Raji (cell line): ENCODE measurements around the gene SMC6.

Experiments used
- POLR2A ChIP-seq: IDR thresholded peaks from 2 replicates; pipeline ENCODE4 v1.6.1; 2011; ENCODE audit warnings: low read depth, low read length, control low read depth; ENCODE audit not compliant: insufficient read depth

Gene SMC6

DNA sequence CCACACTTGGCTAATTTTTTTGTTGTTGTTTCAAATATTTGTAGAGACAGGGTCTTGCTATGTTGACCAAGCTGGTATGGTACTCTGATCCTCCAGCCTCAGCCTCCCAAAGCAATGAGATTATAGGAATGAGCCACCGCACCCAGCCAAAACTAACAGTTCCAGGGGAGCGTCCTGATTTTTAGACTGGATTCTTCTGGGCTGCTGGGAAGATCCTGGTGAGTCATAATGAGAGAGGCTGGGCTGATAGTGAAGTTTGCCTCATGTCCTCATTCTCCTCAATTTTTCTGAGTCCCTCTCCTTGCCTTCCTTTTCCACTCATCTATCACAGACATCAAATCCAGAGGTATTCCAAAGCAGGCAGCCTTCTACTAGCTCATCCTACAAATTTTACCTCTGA lies 131.8 kb downstream of the SMC6 start:
- no peak for TF ChIP-seq POLR2A

DNA sequence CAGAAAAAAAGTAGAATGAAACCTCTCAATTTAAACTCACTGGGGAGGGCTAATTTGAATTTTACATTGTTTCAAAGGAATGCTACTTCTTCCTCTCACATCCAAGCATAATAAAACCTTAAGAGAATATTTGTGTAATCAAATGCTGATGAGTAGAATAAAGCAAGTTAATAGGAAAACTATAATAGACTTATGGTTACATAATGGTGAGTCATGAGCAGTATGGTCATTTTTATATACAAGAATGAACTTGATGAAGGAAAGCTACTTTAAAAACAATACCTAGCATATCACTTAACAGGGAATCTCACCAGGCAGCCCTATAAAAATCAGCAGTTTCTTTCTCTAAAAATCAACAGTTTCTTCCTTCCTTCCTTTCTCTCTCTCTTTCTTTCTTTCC lies 132.8 kb downstream of the SMC6 start:
- TF ChIP-seq POLR2A: no peak

DNA sequence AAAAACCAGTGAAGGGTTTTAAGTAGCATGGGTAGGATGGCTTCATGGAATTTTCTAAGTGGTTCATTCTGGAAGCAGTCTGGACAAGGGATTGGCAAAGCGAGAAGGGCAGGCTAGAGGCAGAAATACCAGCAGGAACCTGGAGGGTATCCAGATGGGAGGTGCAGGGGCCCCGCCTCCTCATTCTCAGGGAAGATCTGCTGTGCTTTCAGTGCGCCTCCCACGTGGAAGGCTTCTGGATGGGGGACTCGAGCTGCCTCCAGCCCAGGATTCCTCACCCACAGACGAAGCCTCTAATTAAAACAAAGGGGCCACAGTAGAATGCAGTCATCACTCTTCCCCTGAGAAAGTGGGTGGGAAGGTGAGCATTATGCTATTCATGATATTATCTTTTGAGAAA lies 133.3 kb downstream of the SMC6 start:
- no peak for TF ChIP-seq POLR2A

DNA sequence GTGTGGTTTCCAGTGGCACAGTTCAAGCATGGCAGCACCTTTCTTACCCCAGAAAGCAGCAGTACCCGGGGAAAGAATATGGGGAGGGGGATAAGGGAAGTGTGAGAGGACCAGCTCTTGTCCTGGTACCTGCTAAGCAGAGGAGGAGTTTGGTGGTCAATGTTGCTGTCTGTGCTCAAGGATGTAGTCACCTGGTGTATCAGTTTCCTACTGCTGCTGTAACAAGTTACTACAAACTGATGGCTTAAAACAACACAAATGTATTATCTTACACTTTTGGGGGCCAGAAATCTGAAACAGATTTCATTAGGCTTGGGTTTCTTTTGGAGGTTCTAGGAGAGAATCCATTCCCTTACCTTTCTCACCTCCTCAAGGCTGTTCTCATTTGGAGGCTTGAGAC lies 135.7 kb downstream of the SMC6 start:
- TF ChIP-seq POLR2A: no peak

DNA sequence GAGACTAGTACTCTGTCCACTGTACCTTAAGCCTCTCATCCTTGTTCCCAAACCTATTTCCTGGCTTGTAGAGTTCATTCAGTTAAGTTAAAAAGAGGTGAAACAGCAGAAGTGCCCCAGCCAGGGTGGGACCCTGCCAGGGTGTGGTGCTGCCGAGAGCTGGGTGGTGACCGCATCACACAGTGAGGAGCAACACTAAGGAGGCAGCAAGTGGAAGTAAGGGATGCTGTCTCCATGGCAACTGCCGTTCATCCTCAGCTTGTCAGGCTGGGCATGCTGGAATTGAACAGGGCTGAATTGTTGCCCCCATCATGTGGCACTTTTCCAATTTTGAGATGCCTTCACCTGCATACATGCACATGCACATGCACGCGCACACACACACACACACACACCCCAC lies 136.1 kb downstream of the SMC6 start:
- no peak for TF ChIP-seq POLR2A

DNA sequence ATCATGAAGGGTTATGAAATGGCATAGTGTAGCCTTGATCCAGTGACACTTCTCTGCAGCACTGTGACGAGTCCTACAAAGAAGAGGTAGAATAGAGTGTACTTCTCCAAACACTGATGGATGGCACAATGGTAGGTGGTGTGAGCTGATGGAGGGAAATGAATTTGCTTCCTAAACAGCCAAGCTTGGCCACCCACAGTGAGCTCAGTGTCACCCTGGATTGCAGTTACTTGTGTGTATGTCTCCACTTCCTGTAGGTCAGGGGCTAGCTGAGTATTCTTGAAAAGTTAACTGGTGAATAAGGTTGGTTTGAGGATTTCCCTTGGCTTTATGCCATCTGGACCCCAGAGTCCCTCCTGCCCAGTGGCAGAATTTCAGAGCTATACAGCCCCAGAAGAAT lies 137.2 kb downstream of the SMC6 start:
- TF ChIP-seq POLR2A: no peak

DNA sequence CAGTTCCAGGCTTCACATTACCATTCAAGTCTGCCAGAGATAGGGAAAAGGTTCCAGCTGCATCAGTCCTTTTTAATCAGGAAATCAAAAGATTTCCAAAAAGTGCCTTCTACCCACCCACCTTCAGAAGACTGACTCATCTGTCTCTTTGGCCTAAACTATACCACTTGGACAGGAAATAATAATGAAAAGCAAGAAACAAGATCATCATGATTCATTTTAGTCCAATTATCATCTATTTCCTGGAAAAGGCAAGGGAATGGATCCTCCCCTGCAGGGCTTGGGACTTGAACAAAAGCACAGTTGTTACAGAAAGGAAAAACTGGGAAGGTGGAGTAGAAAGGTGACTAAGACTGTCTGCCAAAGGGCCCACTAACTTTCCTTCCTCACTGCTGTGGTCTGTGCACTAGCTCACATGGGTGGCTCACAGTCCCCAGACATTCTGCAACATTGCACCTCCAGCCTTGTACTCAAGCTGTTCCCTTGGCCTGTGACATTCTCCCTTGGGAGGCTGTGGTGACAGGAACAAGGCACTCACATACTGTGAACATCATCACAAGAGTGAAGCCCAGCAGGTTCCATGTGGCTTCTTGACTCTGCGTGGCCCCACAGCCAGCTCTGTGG lies 137.8 kb downstream of the SMC6 start:
- TF ChIP-seq POLR2A: no peak

DNA sequence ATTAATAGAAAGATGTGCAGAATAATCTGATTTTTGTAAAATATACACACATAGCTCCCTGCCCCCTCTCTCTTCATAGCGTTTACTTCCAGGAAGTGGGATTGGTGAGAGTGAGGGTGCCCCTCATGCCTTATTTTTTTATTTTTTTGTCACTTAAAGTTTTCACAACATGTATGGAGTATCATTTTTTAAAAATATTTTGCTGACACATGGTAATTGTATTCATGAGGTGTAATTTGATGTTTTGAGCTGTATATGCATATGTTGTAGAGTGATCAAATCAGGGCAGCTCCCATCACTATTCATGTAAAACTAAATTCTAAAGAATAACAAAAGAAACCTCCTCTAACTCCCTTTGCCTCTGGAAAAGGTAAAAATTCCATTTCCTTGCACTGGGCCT lies 138.5 kb downstream of the SMC6 start:
- no peak for TF ChIP-seq POLR2A

DNA sequence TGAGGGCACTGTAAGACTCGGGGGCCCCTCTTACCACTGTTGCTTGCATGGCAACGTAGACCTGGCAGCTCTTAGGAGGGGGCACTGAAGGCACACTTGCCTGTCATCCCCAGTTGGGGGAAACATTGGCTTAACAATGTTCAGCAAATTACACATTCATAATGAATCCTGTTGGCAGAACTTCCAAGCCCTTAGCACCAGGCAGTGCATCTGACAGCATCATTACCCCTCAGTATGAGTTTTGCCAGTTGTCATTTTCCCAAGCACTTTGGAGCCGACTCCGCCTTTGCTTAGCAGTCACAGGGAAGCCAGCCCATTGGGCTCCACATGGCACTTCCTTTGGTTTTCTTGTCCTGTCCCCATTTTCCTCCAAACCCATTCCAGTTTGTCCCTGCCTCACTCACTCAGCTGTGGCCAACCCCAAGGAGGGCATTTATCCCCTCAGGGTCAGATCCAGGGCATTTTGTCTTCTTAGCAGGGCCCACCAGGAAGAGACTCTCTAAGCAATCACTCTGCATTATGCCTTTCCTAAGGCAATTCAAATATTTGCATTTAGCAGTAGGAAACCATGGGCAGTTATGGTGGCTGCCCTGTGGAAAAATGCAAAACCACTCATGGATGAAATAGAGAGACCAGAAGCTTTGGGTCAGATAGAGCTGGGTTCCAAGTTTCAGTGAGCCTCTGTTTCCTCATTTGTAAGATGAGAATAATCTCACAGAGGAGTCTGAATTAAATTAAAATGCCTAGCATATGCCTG lies 139.3 kb downstream of the SMC6 start:
- TF ChIP-seq POLR2A: no peak
